HG02798 (cell line): ENCODE measurements around the gene ATAD5.
"Not testable (repeated sequence)": the region's sequence is repeated elsewhere in the genome, so short reads cannot be mapped to it uniquely, and the experiment has no call there.

ENCODE experiments used
- ATAC-seq: cut with Tn5 transposase; IDR thresholded peaks from one replicate; pipeline ENCODE4 v1.9.1; 2021; ENCODE audit warnings: mild to moderate bottlenecking; ENCODE audit not compliant: unreplicated experiment, poor library complexity

ATAD5 gene

DNA sequence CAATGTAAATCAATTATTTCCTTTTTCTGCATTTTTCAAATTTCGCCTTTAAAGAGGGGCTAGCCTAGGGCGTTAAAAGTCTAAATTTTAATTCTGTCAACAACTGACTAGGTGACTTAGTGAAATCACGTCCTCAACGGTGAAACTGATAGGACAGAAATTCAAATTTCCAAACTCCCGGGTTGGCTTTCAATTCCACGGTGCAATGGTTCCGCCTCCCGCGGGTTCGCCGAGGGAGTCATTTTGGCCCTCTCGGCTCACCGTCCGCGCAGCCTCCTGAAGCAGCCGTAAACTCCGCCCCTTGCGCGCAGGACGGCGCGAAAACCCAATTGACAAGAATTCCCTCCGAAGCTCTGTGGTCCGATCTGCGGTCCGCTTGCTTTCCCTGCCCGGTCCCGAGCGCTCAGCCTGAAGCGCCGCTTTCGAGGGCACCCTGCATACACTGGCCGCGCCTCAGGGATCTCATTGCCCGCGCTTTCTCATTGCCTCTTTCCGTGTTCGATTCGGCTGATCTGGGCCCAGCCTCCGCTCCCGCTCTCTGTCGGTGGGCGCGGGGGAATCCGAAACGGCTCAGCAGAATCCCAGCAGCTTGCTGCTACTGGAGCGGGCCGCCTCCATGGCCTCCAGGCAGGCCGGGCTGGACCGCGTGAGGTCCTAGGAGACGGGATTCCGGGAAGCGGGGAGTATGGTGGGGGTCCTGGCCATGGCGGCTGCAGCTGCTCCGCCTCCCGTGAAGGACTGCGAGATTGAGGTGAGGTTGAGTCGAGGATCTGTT, at the start of gene ATAD5:
ATAD5 (plus strand) TSS at position 304 of the 775 bp plus-strand sequence; CDS start at position 686, 382 bp downstream.
- ATAC-seq, result peak; percentile 88

DNA sequence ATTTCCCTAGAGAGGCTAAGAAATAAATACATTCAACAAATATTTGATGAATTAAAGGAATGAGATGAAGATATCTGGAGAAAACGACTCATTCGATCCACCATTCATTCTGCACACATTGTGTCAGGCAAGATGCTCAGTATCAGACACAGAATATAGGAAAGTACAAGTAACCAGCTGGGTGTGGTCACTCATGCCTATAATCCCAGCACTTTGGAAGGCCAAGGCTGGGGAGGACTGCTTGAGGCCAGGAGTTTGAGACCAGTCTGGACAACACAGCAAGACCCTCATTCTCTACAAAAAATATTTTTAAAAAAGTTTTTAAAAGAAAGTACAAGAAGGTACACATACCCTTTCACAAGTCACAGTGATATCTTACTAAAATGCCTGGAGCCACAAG, 49.6 kb upstream of the ATAD5 start:
- ATAC-seq, result no peak

GRCh38 chr17:30788918-30789317, 42.8 kb upstream of the ATAD5 start:
- ATAC-seq, result no peak

DNA sequence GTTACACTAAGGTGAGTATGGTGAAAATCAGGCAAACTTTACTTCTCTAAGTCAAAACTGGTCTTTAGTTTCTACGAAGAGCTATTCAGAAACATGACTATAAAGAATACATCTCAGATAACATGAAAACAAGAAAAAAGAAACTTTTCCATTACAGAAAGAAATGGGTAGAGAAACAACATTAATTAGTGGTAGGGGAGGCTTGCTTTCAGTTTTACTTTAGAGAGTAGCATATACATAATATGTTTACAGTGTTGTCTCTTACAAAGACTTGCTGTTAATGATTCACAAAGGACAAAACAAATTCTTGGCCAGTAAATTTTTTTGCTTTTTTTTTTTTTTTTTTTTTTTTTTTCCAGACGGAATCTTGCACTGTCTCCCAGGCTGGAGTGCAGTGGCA, 41.5 kb upstream of the ATAD5 start:
- ATAC-seq, result no peak

- ATAC-seq, result no peak
Observed at GRCh38 chr17:30793282-30793977, 38.3 kb upstream of the ATAD5 start.

GRCh38 chr17:30794372-30794771, 37.4 kb upstream of the ATAD5 start:
- no peak for ATAC-seq

DNA sequence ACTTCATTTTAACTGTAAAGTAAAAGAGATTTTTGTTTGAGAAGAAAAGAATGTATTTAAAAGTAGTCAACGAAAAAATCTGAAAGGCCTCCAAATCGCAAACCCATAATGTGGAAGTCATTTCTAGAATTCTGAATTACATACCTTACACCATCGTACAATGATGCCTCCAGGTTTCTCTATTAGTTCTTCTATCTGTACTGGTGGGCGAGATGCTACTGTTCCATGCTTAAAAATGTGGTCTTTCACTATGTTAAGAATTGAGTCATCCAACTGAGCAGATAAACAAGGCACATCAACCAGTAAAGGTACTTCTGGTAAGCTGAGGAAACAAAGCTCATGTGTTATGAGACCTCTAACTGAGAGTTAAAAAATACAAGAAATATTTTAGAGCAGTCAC, 35.8 kb upstream of the ATAD5 start:
- ATAC-seq, result no peak

GRCh38 chr17:30801671-30802070, 30.1 kb upstream of the ATAD5 start:
- ATAC-seq, result no peak

DNA sequence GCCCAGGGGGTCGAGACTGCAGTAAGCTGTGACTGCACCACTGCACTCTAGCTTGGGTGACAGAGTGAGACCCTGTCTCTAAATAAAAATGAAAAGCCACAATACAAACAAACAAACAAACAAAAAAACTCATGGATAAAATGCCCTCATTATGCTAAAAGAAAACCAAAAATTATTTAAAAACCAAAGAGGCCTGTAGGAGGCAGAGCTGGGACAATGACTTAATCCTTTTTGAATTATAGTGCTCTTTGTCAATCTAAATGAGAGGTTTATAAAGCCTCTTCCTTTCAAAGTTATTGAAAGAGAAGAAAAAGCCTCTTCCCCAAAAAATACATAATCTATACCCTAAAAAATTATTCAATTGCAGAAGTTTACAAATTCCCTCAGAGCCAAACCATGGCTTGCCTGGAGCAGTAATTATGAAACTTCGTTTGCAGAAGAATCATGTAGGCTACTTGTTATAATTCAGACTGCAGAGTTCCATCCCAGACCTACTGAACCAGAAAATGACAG, 25.8 kb upstream of the ATAD5 start:
- ATAC-seq, result no peak

- ATAC-seq, result no peak
Observed at GRCh38 chr17:30807896-30808295, 23.9 kb upstream of the ATAD5 start.

- ATAC-seq, result peak; percentile 87
Observed at GRCh38 chr17:30808785-30809286, 22.9 kb upstream of the ATAD5 start.

DNA sequence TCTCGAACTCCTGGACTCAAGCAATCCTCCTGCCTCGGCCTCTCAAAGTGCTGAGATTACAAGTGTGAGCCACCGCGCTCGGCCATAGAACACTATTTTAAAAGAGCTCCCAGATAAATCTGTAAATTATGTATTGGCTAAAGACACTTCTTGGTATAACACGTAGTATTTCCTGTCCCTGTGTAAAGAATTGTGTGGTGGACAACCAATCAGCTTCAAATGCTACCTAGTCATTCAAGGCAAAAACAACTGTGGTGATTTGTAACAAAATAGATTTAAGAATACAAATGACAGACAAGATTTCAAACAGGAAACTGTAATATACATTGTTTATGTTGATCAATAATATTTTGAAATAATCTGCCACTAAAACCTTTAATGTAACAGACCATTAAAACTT, 21.9 kb upstream of the ATAD5 start:
- no peak for ATAC-seq

- ATAC-seq, result no peak
Observed at GRCh38 chr17:30812218-30813177, 19.3 kb upstream of the ATAD5 start.

GRCh38 chr17:30814236-30814635, 17.5 kb upstream of the ATAD5 start:
- ATAC-seq, result not testable (repeated sequence)

- ATAC-seq, result not testable (repeated sequence)
Observed at GRCh38 chr17:30814860-30815259, 16.9 kb upstream of the ATAD5 start.

DNA sequence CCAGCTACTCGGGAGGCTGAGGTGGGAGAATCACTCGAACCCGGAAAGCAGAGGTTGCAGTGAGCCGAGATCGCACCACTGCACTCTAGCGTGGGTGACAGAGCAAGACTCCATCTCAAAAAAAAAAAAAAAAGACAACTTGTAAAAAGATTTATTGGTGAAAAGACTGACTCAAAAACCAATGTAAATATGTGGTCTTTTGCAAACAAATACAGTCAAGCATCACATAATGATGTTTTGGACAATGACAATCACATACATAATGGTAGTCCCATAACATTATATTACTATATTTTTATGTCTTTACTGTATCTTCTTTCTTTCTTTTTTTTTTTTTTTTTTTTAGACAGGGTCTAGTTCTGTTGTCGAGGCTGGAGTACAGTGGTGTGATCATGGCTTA, 15.6 kb upstream of the ATAD5 start:
- no peak for ATAC-seq

GRCh38 chr17:30819971-30820705, 11.6 kb upstream of the ATAD5 start:
- no peak for ATAC-seq

- no peak for ATAC-seq
Observed at GRCh38 chr17:30821871-30822723, 9.7 kb upstream of the ATAD5 start.

- not testable (repeated sequence) for ATAC-seq
Observed at GRCh38 chr17:30822919-30823318, 8.8 kb upstream of the ATAD5 start.
